ENCODE data around the gene ALG14. TPM values are rescaled to one million over a fixed set of nuclear protein-coding genes. Genes with fewer than 3 reads are reported as not detected.
"Not testable (repeated sequence)": the region's sequence is repeated elsewhere in the genome, so short reads cannot be mapped to it uniquely, and the experiment has no call there.

The ALG14 gene
- total RNA-seq, 2 experiments from 2014 or later, result 2.4 to 2.7 TPM

GRCh38 chr1:95007687-95008086, 65.1 kb downstream of the ALG14 start:
- Mint-ChIP-seq H3K36me3 (ENCODE audit: low read depth) (no peaks in the 10 kb centered on the region), H3K27ac (no peak overlapping the region), H3K4me3 (no peak overlapping the region), H3K27me3 (no peaks in the 10 kb centered on the region), H3K9me3 (no peaks in the 10 kb centered on the region), H3K4me1 (no peaks in the 10 kb centered on the region)
- POLR2A ChIA-PET, result no interaction called here
- DNase-seq, result no peak
- CTCF ChIA-PET, result interaction anchor here (1.0 kb wide), 1 partner anchor 36 kb away, joined by 4 read pairs; no protein-coding TSS in a partner anchor

DNA sequence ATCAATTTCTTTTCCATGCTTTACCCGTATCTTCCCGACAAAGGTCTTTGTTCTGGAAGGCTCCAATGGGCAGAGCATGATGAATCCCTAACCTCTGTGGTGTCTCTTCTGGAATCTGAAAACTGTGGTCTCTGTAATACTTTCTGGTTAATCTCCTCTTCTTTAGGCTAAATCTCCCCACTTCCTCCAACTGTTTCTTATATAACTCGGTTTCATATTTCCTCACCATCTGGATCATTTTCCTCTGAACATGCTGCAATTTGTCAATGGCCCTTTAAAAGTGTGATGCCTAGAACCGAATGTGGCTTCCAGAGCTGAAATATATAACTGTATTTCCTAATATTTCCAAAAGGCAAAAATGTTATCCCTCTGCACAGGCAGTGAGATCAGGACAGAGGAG, 66.1 kb downstream of the ALG14 start:
- no peak overlapping the region for H3K27ac Mint-ChIP-seq
- H3K4me3 Mint-ChIP-seq, result no peak overlapping the region

GRCh38 chr1:95005584-95005983, 67.2 kb downstream of the ALG14 start:
- Mint-ChIP-seq H3K4me1 (no peaks in the 10 kb centered on the region), H3K9me3 (no peaks in the 10 kb centered on the region), H3K27ac (no peak overlapping the region), H3K36me3 (ENCODE audit: low read depth) (no peaks in the 10 kb centered on the region), H3K27me3 (no peaks in the 10 kb centered on the region), H3K4me3 (no peak overlapping the region)
- ChIA-PET CTCF (no interaction called here), POLR2A (no interaction called here)
- DNase-seq, result no peak

More for the DNA sequence above, 66.1 kb downstream of the ALG14 start:
- POLR2A ChIA-PET, result no interaction called here
- Mint-ChIP-seq H3K36me3 (ENCODE audit: low read depth) (no peaks in the 10 kb centered on the region), H3K4me1 (no peaks in the 10 kb centered on the region), H3K27me3 (no peaks in the 10 kb centered on the region), H3K9me3 (no peaks in the 10 kb centered on the region)
- CTCF ChIA-PET, result no interaction called here
- no peak for DNase-seq

DNA sequence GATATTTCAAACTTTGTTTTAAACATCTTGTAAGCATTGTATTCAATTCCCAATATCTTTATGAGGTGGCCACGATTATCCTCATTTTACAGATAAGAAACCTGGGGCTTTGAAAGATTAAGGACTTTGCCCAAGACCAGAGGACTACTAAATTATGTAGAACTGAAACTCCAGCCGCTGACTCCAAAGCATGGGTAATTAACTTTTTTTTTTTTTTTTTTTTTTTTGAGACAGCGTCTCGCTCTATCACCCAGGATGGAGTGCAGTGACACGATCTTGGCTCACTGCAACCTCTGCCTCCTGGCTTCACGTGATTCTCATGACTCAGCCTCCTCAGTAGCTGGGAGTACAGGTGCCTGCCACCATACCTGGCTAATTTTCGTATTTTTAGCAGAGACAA, 68.7 kb downstream of the ALG14 start:
- no peak overlapping the region for H3K27ac Mint-ChIP-seq
- H3K4me3 Mint-ChIP-seq, result no peak overlapping the region
- CTCF ChIA-PET, result no interaction called here
- H3K27me3 Mint-ChIP-seq, result no peaks in the 10 kb centered on the region
- no peaks in the 10 kb centered on the region for H3K9me3 Mint-ChIP-seq
- POLR2A ChIA-PET, result no interaction called here
- no peaks in the 10 kb centered on the region for H3K36me3 Mint-ChIP-seq (ENCODE audit: low read depth)
- DNase-seq, result no peak
- H3K4me1 Mint-ChIP-seq, result no peaks in the 10 kb centered on the region

GRCh38 chr1:95003433-95003738, 69.4 kb downstream of the ALG14 start:
- Mint-ChIP-seq H3K4me1 (no peaks in the 10 kb centered on the region), H3K9me3 (no peaks in the 10 kb centered on the region), H3K27ac (no peak overlapping the region), H3K27me3 (no peaks in the 10 kb centered on the region), H3K4me3 (no peak overlapping the region), H3K36me3 (ENCODE audit: low read depth) (no peaks in the 10 kb centered on the region)
- CTCF ChIA-PET, result no interaction called here
- DNase-seq, result no peak
- POLR2A ChIA-PET, result no interaction called here

DNA sequence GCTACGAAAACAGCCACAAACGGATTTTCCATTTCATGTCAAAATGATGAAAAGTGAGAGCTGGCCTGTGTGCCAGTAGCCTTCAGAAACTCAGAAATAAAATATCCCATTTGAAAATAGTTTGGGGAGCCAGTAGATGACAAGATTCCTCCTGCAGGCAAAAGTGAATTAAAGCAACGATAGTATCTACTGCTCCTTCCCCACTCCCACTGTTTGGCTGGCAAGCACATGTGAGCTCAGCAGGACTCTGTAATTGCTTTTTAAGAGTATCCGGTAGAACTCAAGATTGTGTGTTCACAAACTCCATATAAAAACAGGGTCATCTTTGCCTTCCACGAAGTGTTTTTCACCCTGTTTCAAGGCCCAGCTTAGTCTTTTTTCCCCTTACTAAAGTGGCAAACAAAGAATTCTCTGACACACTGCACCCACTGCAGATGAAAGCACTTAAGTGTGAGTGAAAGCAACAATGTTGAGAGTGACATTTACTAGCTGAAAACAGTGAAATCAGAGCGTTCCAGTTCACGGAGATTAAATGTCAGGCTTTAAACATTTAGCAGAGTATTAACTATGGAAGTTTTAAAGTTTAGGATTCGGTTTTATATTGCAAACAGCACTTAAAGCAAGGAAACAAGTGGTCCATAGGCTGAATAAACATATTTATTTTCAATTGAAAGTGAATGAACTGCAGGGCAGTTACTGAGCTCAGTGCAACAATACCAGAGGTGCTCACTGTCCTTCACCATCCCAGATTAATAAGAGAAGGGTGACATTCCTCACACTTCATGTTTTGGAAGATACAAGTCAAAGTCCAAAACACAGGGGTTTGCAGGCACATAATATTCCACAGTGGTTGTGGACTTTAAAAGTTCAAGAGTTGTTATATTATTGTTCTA, 70.0 kb downstream of the ALG14 start:
- H3K4me1 Mint-ChIP-seq, result no peaks in the 10 kb centered on the region
- no peaks in the 10 kb centered on the region for H3K27me3 Mint-ChIP-seq
- ChIA-PET POLR2A (no interaction called here), CTCF (no interaction called here)
- H3K36me3 Mint-ChIP-seq (ENCODE audit: low read depth), result no peaks in the 10 kb centered on the region
- DNase-seq, result no peak
- no peak overlapping the region for H3K4me3 Mint-ChIP-seq
- no peak overlapping the region for H3K27ac Mint-ChIP-seq
- H3K9me3 Mint-ChIP-seq, result no peaks in the 10 kb centered on the region

DNA sequence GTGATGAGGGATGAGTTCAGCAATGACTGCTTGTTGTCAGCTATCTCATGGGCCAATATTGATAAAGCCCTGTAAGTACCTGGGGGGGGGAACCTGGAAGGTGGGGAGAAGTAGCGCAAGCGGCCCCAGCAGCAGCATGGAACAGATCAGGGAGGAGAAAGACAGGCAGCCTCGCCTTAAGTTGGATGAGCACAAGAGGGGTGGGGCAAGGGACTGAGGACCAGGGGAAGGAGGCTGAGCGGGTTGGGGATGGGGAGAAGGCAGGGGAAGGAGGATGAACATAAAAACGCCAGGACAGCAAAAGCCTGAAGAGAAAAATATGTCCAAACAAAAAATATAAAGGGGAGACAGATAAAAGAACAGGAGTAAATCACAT, 70.6 kb downstream of the ALG14 start:
- no peak for DNase-seq
- Mint-ChIP-seq H3K4me1 (no peaks in the 10 kb centered on the region), H3K27ac (no peak overlapping the region), H3K27me3 (no peaks in the 10 kb centered on the region), H3K4me3 (no peak overlapping the region), H3K36me3 (ENCODE audit: low read depth) (no peaks in the 10 kb centered on the region), H3K9me3 (no peaks in the 10 kb centered on the region)
- CTCF ChIA-PET, result interaction anchor here (0.6 kb wide), 1 partner anchor 39 kb away, joined by 3 read pairs; no protein-coding TSS in a partner anchor
- POLR2A ChIA-PET, result no interaction called here

GRCh38 chr1:94999456-95000131, 73.2 kb downstream of the ALG14 start:
- ChIA-PET CTCF (interaction anchor here (2.0 kb wide), 1 partner anchor 145 kb away, joined by 10 read pairs; no protein-coding TSS in a partner anchor), POLR2A (no interaction called here)
- Mint-ChIP-seq H3K4me1 (no peaks in the 10 kb centered on the region), H3K27me3 (no peaks in the 10 kb centered on the region), H3K9me3 (no peaks in the 10 kb centered on the region), H3K36me3 (ENCODE audit: low read depth) (no peaks in the 10 kb centered on the region), H3K27ac (no peak overlapping the region), H3K4me3 (no peak overlapping the region)
- no peak for DNase-seq

- ChIA-PET POLR2A (no interaction called here), CTCF (interaction anchor here (2.0 kb wide), 1 partner anchor 144 kb away, joined by 10 read pairs; no protein-coding TSS in a partner anchor)
- H3K27me3 Mint-ChIP-seq, result no peaks in the 10 kb centered on the region
- H3K36me3 Mint-ChIP-seq (ENCODE audit: low read depth), result no peaks in the 10 kb centered on the region
- no peak overlapping the region for H3K27ac Mint-ChIP-seq
- no peaks in the 10 kb centered on the region for H3K9me3 Mint-ChIP-seq
- H3K4me1 Mint-ChIP-seq, result no peaks in the 10 kb centered on the region
- no peak for DNase-seq
- no peak overlapping the region for H3K4me3 Mint-ChIP-seq
These were observed 74.0 kb downstream of the ALG14 start for GRCh38 chr1:94998748-94999147.

DNA sequence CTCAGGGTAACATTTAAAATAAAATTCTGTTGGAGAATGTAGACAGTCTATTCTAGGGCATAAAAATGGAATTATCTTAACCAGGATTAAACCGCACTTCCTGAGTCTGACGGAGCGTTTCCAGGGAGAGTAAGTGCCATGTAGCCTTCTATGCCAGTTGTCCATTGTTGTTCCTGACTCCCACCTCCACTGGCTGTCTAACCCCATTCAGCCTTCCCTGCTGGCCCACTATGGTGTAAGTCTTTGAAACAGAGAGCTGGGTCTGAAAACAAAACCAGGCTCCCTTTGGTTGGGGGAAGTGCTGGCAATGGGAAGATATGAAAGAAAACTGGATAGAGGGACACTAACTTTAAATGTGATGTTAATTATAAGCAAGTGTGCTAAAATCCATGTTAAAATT, 74.6 kb downstream of the ALG14 start:
- Mint-ChIP-seq H3K36me3 (ENCODE audit: low read depth) (no peaks in the 10 kb centered on the region), H3K4me1 (no peaks in the 10 kb centered on the region), H3K27me3 (no peaks in the 10 kb centered on the region), H3K4me3 (no peak overlapping the region), H3K27ac (no peak overlapping the region), H3K9me3 (no peaks in the 10 kb centered on the region)
- ChIA-PET CTCF (no interaction called here), POLR2A (no interaction called here)
- no peak for DNase-seq

- CTCF ChIA-PET; H3K27me3 Mint-ChIP-seq; H3K36me3 Mint-ChIP-seq (ENCODE audit: low read depth); POLR2A ChIA-PET; DNase-seq; H3K27ac Mint-ChIP-seq; H3K4me1 Mint-ChIP-seq; H3K4me3 Mint-ChIP-seq; H3K9me3 Mint-ChIP-seq: not testable (repeated sequence)
These were observed 77.2 kb downstream of the ALG14 start for GRCh38 chr1:94995536-94995935.

DNA sequence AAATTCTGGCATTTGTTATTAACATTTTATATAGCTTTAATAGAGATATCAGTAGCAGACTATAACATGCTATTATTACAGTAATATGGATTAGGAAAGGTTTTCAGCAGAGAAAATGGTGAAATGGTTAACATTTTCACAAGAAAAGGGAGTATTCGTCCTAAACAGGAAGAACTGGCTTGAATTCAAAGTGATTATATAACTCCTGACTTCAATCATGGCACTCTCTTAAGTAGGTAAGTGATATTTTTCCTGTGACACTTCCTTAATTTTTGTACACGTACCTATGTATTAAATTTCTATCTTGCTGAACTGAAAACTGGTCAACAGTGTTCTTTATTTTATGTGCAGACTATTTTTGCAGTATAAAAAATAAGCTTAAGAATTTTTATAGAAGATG, 77.9 kb downstream of the ALG14 start:
- no peaks in the 10 kb centered on the region for H3K27me3 Mint-ChIP-seq
- H3K36me3 Mint-ChIP-seq (ENCODE audit: low read depth), result no peaks in the 10 kb centered on the region
- H3K27ac Mint-ChIP-seq, result no peak overlapping the region
- no peaks in the 10 kb centered on the region for H3K9me3 Mint-ChIP-seq
- no peaks in the 10 kb centered on the region for H3K4me1 Mint-ChIP-seq
- H3K4me3 Mint-ChIP-seq, result no peak overlapping the region
- CTCF ChIA-PET, result interaction anchor here (1.4 kb wide), 1 partner anchor 49 kb away, joined by 4 read pairs; no protein-coding TSS in a partner anchor
- DNase-seq, result no peak
- POLR2A ChIA-PET, result no interaction called here

DNA sequence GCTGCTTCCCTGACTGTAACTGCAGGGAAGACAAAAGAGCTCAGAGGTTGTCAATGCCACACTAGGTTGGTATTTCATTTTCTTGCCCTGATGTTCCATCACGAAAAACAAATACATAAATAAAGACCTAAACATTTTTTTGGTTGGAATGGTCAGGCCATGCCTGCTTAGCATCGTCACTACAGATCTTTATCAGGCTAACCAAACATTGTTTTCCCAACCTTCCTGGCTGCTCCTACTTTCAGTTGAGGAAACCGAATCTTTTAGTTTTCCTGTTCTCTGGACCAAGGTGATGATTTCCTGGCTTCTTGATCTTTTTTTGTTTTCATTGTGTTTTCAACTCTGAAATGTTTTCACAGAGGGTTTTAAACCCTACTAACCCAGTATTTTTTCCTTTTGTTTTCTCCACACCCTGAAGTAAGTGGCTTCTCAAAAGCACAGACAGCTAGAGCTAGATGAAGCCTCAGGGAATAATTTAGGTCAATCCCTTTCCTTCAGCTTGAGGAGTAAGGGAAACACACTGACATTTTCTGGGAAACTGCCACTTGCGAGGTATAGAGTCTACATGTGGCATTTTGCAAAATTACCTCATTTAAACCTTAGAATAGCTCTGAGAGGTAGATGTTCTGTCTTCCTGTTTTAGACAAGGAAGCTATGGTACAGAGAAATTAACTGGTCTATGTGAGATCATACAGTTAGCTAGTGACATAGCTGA, 78.7 kb downstream of the ALG14 start:
- Mint-ChIP-seq H3K27me3 (no peaks in the 10 kb centered on the region), H3K4me3 (no peak overlapping the region), H3K4me1 (no peaks in the 10 kb centered on the region), H3K27ac (no peak overlapping the region), H3K36me3 (ENCODE audit: low read depth) (no peaks in the 10 kb centered on the region), H3K9me3 (no peaks in the 10 kb centered on the region)
- ChIA-PET CTCF (interaction anchor here (1.4 kb wide), 1 partner anchor 49 kb away, joined by 4 read pairs; no protein-coding TSS in a partner anchor), POLR2A (no interaction called here)
- DNase-seq, result no peak

Data from activated CD4-positive, alpha-beta memory T cell treated with anti-CD3 and anti-CD28 coated beads, Interleukin-2, amount 10 ng/mL, durations not matched to agents 7 days and 5 days (primary cell).